GM19328 (cell line): Measurements from ENCODE around the gene BCL2A1.
"Not testable (repeated sequence)": the region's sequence is repeated elsewhere in the genome, so short reads cannot be mapped to it uniquely, and the experiment has no call there.

Source experiments
- ATAC-seq: cut with Tn5 transposase; IDR thresholded peaks from one replicate; pipeline ENCODE4 v1.9.1; 2021; ENCODE audit warnings: mild to moderate bottlenecking, moderate library complexity; ENCODE audit not compliant: unreplicated experiment

The BCL2A1 gene

GRCh38 chr15:79970624-79971434 lies at the start of gene BCL2A1:
Gene BCL2A1, minus strand, starts transcription at chr15:79971196. Its CDS starts 77 bp downstream, at chr15:79971119.
- peak; percentile 44 for ATAC-seq

DNA sequence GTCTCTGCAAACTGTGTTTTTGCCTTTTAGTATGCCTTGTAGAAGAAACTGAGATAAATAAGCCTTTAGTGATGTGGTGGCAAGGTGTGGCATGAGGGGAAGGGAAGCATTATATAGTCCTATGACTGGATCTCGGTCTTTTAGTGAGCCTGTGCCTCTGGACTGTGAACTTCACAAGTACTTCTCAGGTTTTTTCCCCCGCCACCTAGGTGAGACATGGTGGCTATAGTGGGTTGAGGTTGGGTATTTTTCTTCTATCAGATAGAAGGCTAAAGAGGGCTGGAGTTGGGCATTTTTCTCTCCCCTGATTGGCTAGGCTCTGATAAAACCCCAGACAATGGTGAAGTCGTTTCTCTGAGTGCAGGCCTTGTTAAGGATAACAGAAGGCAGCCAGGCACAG lies 49.7 kb upstream of the BCL2A1 start:
- ATAC-seq = no peak

DNA sequence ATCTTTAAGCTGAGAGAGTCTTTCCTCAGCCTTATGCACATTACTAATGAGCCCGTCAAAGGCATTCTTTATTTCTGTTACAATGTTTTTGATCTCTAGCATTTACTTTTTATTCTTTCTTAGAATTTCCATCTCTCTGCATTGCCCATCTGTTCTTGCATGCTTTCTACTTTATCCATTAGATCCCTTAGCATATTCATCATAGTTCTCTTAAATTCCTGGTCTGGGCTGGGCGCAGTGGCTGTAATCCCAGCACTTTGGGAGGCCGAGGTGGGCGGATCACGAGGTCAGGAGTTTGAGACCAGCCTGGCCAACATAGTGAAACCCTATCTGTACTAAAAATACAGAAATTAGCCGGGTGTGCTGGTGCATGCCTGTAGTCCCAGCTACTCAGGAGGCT lies 49.2 kb upstream of the BCL2A1 start:
- ATAC-seq = not testable (repeated sequence)

- ATAC-seq = no peak
Observed at GRCh38 chr15:80019168-80019745, 48.3 kb upstream of the BCL2A1 start.

GRCh38 chr15:80017139-80017538 lies 46.1 kb upstream of the BCL2A1 start:
- ATAC-seq = not testable (repeated sequence)

GRCh38 chr15:80016506-80016905 lies 45.5 kb upstream of the BCL2A1 start:
- ATAC-seq = not testable (repeated sequence)

DNA sequence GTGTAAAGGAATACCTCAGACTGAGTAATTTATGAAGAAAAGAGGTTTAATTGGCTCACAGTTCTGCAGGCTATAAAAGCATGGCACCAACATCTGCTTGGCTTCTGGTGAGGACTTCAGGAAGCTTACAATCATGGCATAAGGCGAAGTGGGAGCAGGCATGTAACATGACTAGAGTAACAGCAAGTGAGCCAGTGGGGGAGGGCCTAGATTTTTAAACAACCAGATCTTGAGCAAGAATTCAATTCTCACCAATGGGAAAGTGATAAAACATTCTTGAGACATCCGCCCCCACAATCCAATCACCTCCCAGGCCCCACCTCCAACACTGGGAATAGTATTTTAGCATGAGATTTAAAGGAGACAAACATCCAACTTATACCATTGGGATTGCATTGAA lies 44.2 kb upstream of the BCL2A1 start:
- ATAC-seq = no peak

GRCh38 chr15:80014186-80014585 lies 43.2 kb upstream of the BCL2A1 start:
- ATAC-seq = not testable (repeated sequence)

DNA sequence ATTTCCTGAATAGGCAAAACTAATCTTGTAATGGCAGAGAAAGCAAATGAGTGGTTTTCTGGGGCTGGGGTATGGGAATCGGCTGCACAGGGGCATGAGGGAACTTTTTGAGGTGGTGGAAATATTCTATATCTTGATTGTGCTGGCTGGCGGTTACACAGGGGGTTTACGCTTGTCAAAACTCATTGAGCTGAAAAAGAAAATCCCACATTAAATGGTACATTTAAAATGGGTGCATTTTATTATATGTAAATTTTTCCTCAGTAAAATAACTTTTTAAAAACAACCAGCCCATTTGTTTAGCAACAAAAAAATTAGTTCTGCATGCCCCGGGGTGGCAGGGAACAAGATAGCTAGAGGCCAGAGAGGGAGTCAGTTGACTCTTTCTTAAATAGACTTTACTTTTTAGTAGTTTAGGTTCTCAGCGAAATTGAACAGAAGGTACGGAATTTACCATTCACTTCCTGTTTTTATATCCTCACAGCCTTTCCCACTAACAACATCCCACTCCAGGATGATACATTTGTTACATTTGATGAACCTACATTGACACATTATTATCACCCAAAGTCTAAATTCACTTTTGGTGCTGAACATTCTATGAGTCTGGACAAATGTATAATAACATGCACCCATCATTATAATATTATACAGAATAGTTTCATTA lies 41.2 kb upstream of the BCL2A1 start:
- ATAC-seq = no peak

DNA sequence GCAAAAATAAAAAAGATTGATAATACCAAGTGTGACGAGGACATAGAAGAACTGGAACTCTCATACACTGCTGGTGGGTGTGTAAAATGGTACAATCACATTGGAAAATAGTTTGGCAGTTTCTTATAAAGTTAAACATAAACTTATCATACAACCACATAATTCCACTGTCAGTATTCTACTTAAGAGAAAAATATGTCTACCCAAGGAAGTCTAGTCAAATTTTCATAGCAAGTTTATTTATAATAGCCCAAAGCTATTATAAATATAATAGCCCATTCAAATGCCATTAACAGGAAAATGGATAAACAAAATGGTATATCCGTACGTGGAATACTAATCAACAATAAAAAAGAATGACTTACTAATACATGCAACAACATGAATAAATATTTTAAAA lies 40.6 kb upstream of the BCL2A1 start:
- no peak for ATAC-seq

- ATAC-seq = not testable (repeated sequence)
Observed at GRCh38 chr15:80011041-80011523, 40.1 kb upstream of the BCL2A1 start.

GRCh38 chr15:80010131-80010673 lies 39.2 kb upstream of the BCL2A1 start:
- ATAC-seq = no peak

DNA sequence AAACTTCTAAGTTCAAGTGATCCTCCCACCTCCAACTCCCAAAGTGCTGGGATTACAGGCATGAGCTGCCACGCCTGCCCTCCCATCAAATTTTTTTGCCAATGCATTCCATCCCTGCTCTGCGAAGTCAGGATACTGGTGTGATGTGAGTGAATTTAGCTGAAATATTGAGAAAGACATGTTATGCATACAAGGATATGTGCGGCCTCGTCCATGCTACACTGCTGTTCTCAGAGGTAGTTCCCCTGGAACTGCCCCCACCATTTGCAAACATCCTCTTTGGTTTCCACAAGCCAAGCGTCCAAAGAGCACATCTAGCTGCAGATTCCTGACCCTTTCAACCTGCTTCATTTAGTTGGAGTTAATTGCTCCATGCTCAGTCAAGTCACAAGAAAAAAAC lies 36.5 kb upstream of the BCL2A1 start:
- ATAC-seq = no peak

GRCh38 chr15:80006946-80007345 lies 36.0 kb upstream of the BCL2A1 start:
- ATAC-seq = no peak

DNA sequence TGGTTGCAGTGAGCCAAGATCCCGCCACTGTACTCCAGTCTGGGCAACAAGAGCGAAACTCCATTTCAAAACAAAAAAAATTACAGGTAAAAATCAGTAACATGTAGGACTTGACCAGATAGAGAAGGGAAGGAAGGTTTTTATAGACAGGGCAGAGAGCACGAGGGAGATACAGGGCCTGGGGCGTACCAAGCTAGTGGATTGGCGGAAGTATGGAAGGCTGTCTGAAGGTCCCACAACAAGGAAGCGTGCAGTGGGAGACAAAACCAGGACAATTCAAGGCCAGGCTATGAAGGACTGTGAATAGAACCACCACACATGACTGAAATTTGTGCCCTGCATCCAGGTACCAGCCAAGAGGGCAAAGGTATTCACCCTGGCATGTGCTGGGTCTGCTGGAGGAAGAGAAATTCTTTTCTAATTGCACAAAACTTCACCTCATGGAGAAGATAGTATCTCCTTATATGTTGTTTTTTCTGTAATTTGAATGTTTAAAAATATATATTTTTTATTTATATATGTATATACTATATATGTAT lies 33.0 kb upstream of the BCL2A1 start:
- ATAC-seq = no peak

- no peak for ATAC-seq
Observed at GRCh38 chr15:80003171-80003570, 32.2 kb upstream of the BCL2A1 start.

GRCh38 chr15:80002267-80002666 lies 31.3 kb upstream of the BCL2A1 start:
- ATAC-seq = no peak

DNA sequence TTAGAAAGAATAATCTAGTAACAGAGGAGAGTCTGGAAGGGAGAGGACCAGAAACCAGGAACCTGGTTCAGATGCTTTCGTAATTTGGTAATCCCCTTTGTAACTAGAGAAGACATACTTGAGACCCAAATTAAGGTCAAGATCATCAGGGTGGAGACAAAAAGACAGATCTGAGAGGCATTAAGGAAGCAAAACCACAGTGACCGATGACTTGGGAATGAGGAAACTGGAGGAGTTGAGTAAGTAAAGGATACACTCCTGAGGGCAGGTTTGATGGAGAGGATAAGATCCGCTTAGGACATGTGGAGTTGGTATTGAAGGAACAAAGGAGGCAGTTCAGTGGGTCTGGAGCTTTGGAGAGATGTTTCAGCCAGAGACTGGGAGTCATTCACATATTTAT lies 23.6 kb upstream of the BCL2A1 start:
- ATAC-seq = no peak

- no peak for ATAC-seq
Observed at GRCh38 chr15:79991826-79992225, 20.8 kb upstream of the BCL2A1 start.

GRCh38 chr15:79990997-79991334 lies 20.0 kb upstream of the BCL2A1 start:
- no peak for ATAC-seq

- ATAC-seq = no peak
Observed at GRCh38 chr15:79990280-79990996, 19.4 kb upstream of the BCL2A1 start.
